ENCODE measurements around the gene PLA2G2D. TPM values are rescaled to one million over a fixed set of nuclear protein-coding genes. Genes with fewer than 3 reads are reported as not detected.

The PLA2G2D gene
- total and polyA plus RNA-seq, 9 of the 15 experiments (the other 6 are each of a cell fraction or from before 2014, with no cell fraction given): not detected

DNA sequence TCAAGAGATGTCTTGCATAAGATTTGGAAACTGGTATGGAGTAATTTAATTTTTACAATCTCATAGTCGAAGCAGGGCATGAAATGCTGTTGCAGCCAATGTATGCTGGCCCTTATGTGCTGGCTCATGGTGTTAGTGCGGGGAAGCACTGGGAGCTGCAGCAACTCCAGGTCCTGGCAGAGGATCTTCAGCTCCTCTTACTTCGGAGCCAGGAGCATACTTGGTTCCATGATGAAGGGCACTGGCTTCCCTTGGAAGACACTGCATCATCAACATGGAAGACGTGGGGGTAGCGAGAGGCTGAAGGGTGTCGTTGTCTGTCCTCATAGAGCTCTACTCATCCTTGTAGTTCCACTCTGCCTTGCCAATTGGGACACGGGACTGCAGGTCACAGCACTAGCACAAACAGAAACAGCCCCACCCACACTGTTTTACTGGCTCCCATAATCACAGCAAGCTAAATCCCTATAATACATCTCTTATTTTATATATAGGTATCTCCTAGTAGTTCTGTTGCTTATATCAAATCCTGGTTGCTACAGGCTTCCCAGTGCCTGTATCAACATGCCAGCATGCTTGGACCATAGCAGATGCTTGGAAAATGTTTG is 22.4 kb downstream of the PLA2G2D start (continued):
- TF ChIP-seq, protein P1, sequence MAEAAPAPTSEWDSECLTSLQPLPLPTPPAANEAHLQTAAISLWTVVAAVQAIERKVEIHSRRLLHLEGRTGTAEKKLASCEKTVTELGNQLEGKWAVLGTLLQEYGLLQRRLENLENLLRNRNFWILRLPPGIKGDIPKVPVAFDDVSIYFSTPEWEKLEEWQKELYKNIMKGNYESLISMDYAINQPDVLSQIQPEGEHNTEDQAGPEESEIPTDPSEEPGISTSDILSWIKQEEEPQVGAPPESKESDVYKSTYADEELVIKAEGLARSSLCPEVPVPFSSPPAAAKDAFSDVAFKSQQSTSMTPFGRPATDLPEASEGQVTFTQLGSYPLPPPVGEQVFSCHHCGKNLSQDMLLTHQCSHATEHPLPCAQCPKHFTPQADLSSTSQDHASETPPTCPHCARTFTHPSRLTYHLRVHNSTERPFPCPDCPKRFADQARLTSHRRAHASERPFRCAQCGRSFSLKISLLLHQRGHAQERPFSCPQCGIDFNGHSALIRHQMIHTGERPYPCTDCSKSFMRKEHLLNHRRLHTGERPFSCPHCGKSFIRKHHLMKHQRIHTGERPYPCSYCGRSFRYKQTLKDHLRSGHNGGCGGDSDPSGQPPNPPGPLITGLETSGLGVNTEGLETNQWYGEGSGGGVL (CRISPR knock-in tag; IDR thresholded peaks at IDR 0.05): no peak
- no peak for TF ChIP-seq FOXJ3 (CRISPR knock-in tag; IDR thresholded peaks at IDR 0.05)
- TF ChIP-seq CEBPG (CRISPR knock-in tag; IDR thresholded peaks at IDR 0.05): no peak
- TF ChIP-seq CEBPG (tag; conservative IDR thresholded peaks at IDR 0.05 in 1 of 2, IDR thresholded peaks at IDR 0.05 in 1 of 2): no peak
- TF ChIP-seq CSDE1 (IDR thresholded peaks at IDR 0.05): no peak
- TF ChIP-seq, protein P2, sequence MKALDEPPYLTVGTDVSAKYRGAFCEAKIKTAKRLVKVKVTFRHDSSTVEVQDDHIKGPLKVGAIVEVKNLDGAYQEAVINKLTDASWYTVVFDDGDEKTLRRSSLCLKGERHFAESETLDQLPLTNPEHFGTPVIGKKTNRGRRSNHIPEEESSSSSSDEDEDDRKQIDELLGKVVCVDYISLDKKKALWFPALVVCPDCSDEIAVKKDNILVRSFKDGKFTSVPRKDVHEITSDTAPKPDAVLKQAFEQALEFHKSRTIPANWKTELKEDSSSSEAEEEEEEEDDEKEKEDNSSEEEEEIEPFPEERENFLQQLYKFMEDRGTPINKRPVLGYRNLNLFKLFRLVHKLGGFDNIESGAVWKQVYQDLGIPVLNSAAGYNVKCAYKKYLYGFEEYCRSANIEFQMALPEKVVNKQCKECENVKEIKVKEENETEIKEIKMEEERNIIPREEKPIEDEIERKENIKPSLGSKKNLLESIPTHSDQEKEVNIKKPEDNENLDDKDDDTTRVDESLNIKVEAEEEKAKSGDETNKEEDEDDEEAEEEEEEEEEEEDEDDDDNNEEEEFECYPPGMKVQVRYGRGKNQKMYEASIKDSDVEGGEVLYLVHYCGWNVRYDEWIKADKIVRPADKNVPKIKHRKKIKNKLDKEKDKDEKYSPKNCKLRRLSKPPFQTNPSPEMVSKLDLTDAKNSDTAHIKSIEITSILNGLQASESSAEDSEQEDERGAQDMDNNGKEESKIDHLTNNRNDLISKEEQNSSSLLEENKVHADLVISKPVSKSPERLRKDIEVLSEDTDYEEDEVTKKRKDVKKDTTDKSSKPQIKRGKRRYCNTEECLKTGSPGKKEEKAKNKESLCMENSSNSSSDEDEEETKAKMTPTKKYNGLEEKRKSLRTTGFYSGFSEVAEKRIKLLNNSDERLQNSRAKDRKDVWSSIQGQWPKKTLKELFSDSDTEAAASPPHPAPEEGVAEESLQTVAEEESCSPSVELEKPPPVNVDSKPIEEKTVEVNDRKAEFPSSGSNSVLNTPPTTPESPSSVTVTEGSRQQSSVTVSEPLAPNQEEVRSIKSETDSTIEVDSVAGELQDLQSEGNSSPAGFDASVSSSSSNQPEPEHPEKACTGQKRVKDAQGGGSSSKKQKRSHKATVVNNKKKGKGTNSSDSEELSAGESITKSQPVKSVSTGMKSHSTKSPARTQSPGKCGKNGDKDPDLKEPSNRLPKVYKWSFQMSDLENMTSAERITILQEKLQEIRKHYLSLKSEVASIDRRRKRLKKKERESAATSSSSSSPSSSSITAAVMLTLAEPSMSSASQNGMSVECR (CRISPR knock-in tag; IDR thresholded peaks at IDR 0.05): no peak
- TF ChIP-seq NONO (IDR thresholded peaks at IDR 0.05; ENCODE audit: low read depth in 2 of 2, low read length in 1 of 2): no peak
- TF ChIP-seq PHB (CRISPR knock-in tag; IDR thresholded peaks at IDR 0.05): no peak
- TF ChIP-seq, protein P3, sequence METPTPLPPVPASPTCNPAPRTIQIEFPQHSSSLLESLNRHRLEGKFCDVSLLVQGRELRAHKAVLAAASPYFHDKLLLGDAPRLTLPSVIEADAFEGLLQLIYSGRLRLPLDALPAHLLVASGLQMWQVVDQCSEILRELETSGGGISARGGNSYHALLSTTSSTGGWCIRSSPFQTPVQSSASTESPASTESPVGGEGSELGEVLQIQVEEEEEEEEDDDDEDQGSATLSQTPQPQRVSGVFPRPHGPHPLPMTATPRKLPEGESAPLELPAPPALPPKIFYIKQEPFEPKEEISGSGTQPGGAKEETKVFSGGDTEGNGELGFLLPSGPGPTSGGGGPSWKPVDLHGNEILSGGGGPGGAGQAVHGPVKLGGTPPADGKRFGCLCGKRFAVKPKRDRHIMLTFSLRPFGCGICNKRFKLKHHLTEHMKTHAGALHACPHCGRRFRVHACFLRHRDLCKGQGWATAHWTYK (CRISPR knock-in tag; IDR thresholded peaks at IDR 0.05): no peak
- no peak for TF ChIP-seq GABPB1 (CRISPR knock-in tag; IDR thresholded peaks at IDR 0.05)
- no peak for TF ChIP-seq NCOA1 (IDR thresholded peaks at IDR 0.05; ENCODE audit: low read depth)
